LNCAP (cell line): ENCODE results near the gene NTM.
A peak's percentile ranks its signal among the peaks of the same experiment; 100 is the strongest.

Source experiments
- TF ChIP-seq, protein P1 (sequence below): fragments of 450-650 bp; IDR thresholded peaks from 2 replicates; pipeline ENCODE4 v1.5.1; 2017; ENCODE audit warnings: mild to moderate bottlenecking

The NTM gene

DNA sequence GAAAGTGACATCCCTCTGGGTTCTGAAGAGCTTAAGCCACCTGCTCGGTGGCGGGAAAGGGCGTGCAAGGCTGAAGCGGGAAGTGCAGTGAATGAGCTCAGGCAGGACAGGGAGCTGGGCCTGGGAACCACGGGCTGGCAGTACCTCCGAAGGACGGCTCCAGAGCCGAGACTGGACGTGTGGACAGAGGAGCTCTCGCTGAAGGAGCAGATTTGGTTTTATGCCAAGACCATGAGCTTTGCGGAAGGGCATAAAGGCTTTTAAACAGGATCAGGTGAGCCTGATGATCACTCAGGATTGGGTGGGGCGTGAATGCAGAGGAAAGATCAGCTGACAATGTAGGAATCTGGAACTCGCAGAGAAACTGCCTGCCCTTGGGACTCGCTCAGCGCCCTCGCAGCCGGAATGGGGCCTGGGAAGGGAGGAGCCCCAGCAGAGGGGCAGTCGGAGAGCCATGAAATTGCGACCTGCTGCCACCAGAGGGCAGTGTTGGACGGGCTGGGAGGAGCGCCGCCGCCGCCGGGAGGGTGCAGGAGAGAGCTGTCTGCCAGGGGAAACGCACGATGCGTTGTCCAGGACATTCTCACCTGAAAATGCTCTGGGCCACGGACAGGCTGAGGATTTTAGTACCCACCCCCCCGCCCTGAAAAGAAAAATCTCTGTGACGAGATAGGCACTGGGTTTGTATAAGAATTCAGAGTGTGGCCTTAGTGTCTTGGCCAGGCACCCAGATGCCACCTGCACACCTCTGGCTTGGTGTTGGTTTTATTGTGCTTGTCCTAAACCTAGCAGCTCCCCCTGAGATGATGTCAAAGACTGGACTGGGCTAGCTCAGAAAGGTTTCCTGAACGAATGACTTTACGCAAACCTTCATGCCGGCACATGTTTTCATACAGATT, 324.4 kb downstream of the NTM start:
- TF ChIP-seq, protein P1, sequence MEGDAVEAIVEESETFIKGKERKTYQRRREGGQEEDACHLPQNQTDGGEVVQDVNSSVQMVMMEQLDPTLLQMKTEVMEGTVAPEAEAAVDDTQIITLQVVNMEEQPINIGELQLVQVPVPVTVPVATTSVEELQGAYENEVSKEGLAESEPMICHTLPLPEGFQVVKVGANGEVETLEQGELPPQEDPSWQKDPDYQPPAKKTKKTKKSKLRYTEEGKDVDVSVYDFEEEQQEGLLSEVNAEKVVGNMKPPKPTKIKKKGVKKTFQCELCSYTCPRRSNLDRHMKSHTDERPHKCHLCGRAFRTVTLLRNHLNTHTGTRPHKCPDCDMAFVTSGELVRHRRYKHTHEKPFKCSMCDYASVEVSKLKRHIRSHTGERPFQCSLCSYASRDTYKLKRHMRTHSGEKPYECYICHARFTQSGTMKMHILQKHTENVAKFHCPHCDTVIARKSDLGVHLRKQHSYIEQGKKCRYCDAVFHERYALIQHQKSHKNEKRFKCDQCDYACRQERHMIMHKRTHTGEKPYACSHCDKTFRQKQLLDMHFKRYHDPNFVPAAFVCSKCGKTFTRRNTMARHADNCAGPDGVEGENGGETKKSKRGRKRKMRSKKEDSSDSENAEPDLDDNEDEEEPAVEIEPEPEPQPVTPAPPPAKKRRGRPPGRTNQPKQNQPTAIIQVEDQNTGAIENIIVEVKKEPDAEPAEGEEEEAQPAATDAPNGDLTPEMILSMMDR = peak; percentile 94

DNA sequence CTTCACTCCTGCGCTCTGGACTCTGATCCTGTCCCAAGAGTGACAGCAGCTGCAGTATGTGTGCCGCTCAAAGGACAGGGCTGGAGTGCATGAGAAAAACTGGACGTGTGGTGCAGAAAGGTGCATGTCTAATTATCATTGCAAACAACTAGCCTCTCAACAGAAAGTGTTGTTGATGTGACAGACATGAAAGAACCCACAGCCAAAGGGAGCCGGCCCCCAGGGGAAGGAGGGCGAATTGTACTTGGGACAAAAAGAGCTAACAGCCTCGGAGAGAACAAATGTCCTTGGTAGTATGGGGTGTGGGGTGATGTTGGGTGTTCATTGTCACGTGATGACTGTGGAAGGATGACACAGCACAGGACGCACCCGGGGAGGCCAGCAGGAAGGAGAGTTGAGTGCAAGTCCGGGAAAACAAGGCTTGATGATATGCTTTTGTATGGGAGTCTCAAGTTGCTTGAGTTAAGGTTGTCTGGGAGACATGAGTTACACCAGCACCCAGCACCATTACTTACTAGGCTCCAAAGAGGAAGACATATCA, 325.5 kb downstream of the NTM start:
- TF ChIP-seq, protein P1 = no peak

DNA sequence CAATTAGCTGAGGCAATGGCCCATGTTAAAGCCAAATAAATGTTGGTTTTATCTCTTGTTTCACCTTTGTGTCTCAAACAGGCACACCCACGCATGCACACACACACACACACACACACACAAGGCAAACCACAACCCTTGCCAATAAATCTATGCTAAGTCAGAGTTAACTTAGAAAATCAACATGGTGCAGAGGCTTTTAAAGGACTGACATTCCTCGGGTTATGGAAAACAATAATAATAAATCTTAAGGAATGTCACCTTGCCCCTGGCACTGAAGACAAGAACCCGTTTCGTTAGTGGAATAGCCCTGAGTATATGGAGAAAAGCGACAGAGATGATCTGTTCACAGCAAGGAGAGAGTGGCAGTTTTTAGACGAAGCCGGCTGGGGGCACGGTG, 326.3 kb downstream of the NTM start:
- TF ChIP-seq, protein P1 = no peak

DNA sequence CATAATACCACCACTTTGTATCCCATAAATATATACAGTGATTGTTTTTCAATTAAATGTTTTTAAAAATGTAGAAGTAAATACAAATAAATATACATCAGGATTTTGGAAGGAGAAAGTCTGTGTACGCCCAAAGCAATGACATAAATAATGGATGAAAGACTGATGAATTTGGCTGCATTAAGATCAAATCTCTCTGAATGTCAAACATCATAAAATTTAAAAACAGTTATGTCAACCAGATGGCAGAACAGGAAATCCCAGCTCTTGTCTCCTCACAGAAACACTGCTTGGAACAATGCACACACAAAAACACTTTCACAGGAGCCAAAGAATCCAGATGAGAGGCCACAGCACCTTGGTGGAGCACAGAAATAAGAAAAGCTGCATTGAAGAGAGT, 332.9 kb downstream of the NTM start:
- TF ChIP-seq, protein P1 = no peak

DNA sequence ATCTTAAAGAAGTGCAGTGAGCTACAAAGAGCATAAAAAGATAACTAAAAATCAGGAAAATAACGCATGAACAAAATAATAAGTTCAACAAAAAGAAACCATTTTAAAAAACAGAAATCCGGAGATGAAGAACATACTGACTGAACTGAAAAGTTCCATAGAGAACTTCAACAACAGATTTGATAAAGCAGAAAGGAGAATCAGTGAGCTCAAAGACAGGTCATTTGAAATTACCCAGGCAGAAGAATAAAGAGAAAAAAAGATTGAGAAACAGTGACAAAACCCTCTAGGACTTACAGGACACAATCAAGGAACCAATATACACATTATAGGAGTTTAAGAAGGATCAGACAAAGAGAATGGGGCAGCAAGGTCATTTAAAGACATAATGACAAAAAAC, 334.3 kb downstream of the NTM start:
- TF ChIP-seq, protein P1 = no peak

DNA sequence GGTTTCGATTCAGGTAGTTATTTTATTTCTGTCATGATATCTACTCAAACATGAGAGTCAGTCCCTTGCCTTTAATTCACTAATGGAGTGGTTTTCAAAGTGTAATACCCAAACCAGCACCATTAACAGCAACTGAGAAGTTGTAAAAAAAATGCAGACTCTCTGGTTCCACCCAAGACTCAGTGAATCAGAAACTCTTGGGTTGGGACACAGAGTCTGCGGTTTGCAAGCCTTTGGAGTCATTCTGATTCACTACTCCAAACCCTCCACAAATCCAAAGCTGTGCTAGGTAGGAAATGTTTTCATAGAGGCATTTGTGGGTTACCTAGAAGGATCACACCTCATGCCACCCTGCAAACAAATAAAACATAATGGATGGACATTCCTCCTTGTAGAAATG, 340.1 kb downstream of the NTM start:
- TF ChIP-seq, protein P1 = no peak

DNA sequence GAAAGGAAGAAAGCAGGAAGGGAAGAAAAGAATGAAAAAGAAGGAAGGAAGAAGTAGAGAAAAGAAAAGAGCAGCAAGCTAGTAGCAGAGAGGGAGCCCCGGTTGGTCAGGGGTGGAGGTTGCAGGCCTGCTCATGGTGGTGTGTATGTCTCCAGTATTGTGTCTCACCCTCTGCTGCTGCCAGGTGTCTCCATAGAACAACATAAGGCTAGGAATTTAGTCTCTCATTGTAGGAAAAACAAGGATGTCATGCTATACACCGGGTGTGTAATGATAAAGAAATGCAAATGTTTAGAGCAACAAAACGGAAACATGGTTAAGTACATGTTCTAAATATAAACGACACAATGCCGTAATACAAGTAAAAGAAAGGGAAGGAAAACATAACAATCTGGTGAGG, 342.5 kb downstream of the NTM start:
- TF ChIP-seq, protein P1 = no peak
